GM12878 (cell line): ENCODE measurements around the gene GADL1.

ENCODE experiments used
- JUNB ChIP-seq: IDR thresholded peaks from 2 replicates; pipeline ENCODE4 v1.6.1; 2016; ENCODE audit warnings: antibody characterized with exemption, mild to moderate bottlenecking
- MTA3 ChIP-seq: IDR thresholded peaks from 2 replicates; pipeline ENCODE4 v1.6.1; 2012; ENCODE audit warnings: low read length, inconsistent platforms, borderline replicate concordance
- REST ChIP-seq: IDR thresholded peaks from 2 replicates; pipeline ENCODE4 v1.6.1; 2012; ENCODE audit warnings: mild to moderate bottlenecking, low read depth, low read length

DNA sequence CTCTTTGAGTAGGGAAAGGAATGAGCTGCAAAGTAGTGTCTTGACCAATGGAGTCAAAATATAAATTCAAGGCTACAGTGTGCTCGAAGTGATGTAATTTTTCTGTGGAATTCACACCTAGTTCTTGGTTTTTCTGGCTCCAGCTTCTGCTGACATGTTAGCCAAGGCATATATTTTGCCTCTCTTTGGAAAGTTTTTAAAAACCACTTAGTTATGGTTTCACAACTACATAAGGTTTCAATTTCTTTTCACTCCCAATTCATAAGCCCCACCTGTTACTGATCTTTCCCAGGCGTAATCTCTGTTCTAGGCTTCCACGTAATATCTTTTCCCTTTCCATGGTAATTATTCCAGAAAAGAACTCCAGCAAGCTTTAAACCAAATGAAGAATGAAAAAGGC lies 46.9 kb downstream of the GADL1 start:
- no peak for TF ChIP-seq MTA3
- no peak for TF ChIP-seq JUNB
- no peak for TF ChIP-seq REST
